Fibroblast of villous mesenchyme (primary cell): ENCODE measurements around the gene ADRA2B. TPM values are rescaled to one million over a fixed set of nuclear protein-coding genes. Genes with fewer than 3 reads are reported as not detected.
A peak's percentile ranks its signal among the peaks of the same experiment; 100 is the strongest.

Experiments
- DNase-seq: peaks from one replicate; pipeline ENCODE4 v3.0.0-alpha.2; 2010; ENCODE audit warnings: low read depth
- H3K4me3 ChIP-seq: 2 replicates; pipeline ENCODE4 v1.5.1; 2011; ENCODE audit warnings: low read depth, mild to moderate bottlenecking, low read length
- CTCF ChIP-seq: IDR thresholded peaks from 2 replicates; pipeline ENCODE4 v1.5.1; 2012; ENCODE audit warnings: low read depth, mild to moderate bottlenecking, low read length; ENCODE audit not compliant: insufficient read depth
- total RNA-seq: library from RNA; depleted of rRNA; stranded (reverse); fragments of >200 nt; gene quantifications from 2 replicates; pipeline ENCODE4 v1.2.3, GENCODE V29; 2012

ADRA2B gene
- total RNA-seq, 1 donor, result not detected

- DNase-seq, result no peak
Observed at GRCh38 chr2:96139181-96139758, 22.9 kb upstream of the ADRA2B start.

GRCh38 chr2:96138179-96139145 lies 22.1 kb upstream of the ADRA2B start, which contains the start of gene ASTL:
ASTL (minus strand) TSS chr2:96138502; CDS start chr2:96138436, 66 bp downstream.
- H3K4me3 ChIP-seq, result no peak within 1 kb of the TSS
- peak; percentile 66 for TF ChIP-seq CTCF
- DNase-seq, result peak; percentile 44

More at GRCh38 chr2:96139181-96139758, 22.9 kb upstream of the ADRA2B start:
- H3K4me3 ChIP-seq, result no peak overlapping the region
- no peak for TF ChIP-seq CTCF

GRCh38 chr2:96137321-96138178 lies 21.2 kb upstream of the ADRA2B start:
- no peak overlapping the region for H3K4me3 ChIP-seq
- DNase-seq, result no peak
- no peak for TF ChIP-seq CTCF

- TF ChIP-seq CTCF, result no peak
- H3K4me3 ChIP-seq, result no peak overlapping the region
- no peak for DNase-seq
Observed at GRCh38 chr2:96136129-96136720, 19.9 kb upstream of the ADRA2B start.

- no peak for TF ChIP-seq CTCF
- H3K4me3 ChIP-seq, result no peak overlapping the region
- DNase-seq, result no peak
Observed at GRCh38 chr2:96135621-96136020, 19.2 kb upstream of the ADRA2B start.

- DNase-seq, result no peak
- H3K4me3 ChIP-seq, result no peak overlapping the region
- TF ChIP-seq CTCF, result no peak
Observed at GRCh38 chr2:96135171-96135570, 18.8 kb upstream of the ADRA2B start.
